PFSK-1 (cell line): ENCODE data around the gene GLT8D2.

Experiments
- POLR2AphosphoS5 ChIP-seq: IDR thresholded peaks from 2 replicates; pipeline ENCODE4 v1.6.1; 2012; ENCODE audit warnings: low read depth, mild to moderate bottlenecking, control low read depth, low read length, moderate library complexity
- TAF1 ChIP-seq: IDR thresholded peaks from 2 replicates; pipeline ENCODE4 v1.6.1; 2012; ENCODE audit warnings: low read length, control low read depth, borderline replicate concordance; ENCODE audit not compliant: insufficient read depth
- TF ChIP-seq, protein P1 (sequence below), 2 experiments: IDR thresholded peaks; 2 replicates each; pipeline versions ENCODE4 v1.6.1 to v1.8.0; 2011 to 2012; ENCODE audit warnings: low read depth in 2 of 2, low read length in 2 of 2, control low read depth in 1 of 2, inconsistent platforms in 1 of 2, mild to moderate bottlenecking in 1 of 2, moderate library complexity in 1 of 2; ENCODE audit not compliant: insufficient read depth in 1 of 2

DNA sequence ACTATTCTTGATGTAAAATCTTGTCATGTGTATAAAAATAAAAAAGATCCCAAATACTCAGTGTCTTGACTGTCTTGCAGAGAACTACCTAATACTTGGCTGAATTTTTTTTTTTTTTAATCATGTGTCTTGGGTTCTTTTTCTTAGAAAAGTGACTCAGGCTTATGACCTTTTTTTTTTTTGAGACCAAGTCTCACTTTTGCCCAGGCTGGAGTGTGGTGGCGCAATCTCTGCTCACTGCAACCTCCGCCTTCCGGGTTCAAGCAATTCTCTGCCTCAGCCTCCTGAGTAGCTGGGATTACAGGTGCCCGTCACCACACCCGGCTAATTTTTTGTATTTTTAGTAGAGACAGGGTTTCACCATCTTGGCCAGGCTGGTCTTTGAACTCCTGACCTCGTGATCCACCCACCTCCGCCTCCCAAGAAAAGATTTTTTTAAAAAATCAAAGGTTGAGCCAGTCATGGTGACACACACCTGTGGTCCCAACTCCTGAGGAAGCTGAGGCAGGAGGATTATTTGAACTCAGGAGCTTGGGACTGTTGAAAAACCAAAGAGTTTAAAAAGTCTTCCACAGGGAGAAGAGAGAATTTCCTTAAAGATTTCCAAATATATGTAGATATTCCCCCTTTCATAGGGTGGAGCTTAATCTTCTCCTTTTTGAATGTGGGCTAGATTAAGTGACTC is 102.0 kb downstream of the GLT8D2 start:
- TF ChIP-seq TAF1 (no peak), POLR2AphosphoS5 (no peak)
- TF ChIP-seq, protein P1, sequence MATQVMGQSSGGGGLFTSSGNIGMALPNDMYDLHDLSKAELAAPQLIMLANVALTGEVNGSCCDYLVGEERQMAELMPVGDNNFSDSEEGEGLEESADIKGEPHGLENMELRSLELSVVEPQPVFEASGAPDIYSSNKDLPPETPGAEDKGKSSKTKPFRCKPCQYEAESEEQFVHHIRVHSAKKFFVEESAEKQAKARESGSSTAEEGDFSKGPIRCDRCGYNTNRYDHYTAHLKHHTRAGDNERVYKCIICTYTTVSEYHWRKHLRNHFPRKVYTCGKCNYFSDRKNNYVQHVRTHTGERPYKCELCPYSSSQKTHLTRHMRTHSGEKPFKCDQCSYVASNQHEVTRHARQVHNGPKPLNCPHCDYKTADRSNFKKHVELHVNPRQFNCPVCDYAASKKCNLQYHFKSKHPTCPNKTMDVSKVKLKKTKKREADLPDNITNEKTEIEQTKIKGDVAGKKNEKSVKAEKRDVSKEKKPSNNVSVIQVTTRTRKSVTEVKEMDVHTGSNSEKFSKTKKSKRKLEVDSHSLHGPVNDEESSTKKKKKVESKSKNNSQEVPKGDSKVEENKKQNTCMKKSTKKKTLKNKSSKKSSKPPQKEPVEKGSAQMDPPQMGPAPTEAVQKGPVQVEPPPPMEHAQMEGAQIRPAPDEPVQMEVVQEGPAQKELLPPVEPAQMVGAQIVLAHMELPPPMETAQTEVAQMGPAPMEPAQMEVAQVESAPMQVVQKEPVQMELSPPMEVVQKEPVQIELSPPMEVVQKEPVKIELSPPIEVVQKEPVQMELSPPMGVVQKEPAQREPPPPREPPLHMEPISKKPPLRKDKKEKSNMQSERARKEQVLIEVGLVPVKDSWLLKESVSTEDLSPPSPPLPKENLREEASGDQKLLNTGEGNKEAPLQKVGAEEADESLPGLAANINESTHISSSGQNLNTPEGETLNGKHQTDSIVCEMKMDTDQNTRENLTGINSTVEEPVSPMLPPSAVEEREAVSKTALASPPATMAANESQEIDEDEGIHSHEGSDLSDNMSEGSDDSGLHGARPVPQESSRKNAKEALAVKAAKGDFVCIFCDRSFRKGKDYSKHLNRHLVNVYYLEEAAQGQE (IDR thresholded peaks at IDR 0.05; ENCODE audit: insufficient read depth in 1 of 2, low read depth in 2 of 2, low read length in 2 of 2), result no peak
